HepG2 (cell line): ENCODE results near the gene FOXA1. TPM values are rescaled to one million over a fixed set of nuclear protein-coding genes. Genes with fewer than 3 reads are reported as not detected.

Experiments used
- CEBPG ChIP-seq: IDR thresholded peaks from 2 replicates; pipeline ENCODE4 v1.6.1; 2016
- HOXD1 ChIP-seq: sonication (generic); formaldehyde crosslinking; IDR thresholded peaks from 2 replicates; pipeline ENCODE4 v1.5.0; 2020; ENCODE audit warnings: missing genetic modification reagents
- JDP2 ChIP-seq: sonication (generic); formaldehyde crosslinking; IDR thresholded peaks from 2 replicates; pipeline ENCODE4 v1.8.1; 2022; ENCODE audit warnings: missing genetic modification reagents, borderline replicate concordance
- KDM4B ChIP-seq: sonication (generic); formaldehyde crosslinking; IDR thresholded peaks from 2 replicates; pipeline ENCODE4 v1.4.0; 2020; ENCODE audit warnings: missing genetic modification reagents
- MEIS2 ChIP-seq: sonication (generic); formaldehyde crosslinking; IDR thresholded peaks from 2 replicates; pipeline ENCODE4 v1.9.0; 2021; ENCODE audit warnings: mild to moderate bottlenecking, missing genetic modification reagents
- NR2F6 ChIP-seq, 2 experiments: IDR thresholded peaks; 2 replicates each; pipeline ENCODE4 v1.6.1; 2016; ENCODE audit warnings: antibody characterized with exemption in 1 of 2, mild to moderate bottlenecking in 1 of 2
- PHF21A ChIP-seq: sonication (generic); formaldehyde crosslinking; IDR thresholded peaks from 2 replicates; pipeline ENCODE4 v1.5.0; 2020; ENCODE audit warnings: mild to moderate bottlenecking, missing genetic modification reagents
- PLSCR1 ChIP-seq: sonication (generic); formaldehyde crosslinking; IDR thresholded peaks from 2 replicates; pipeline ENCODE4 v1.5.0; 2020; ENCODE audit warnings: missing genetic modification reagents, mild to moderate bottlenecking, borderline replicate concordance
- RNF2 ChIP-seq: fragments of 450-650 bp; conservative IDR thresholded peaks from 2 replicates; pipeline ENCODE4 v1.6.1; 2016; ENCODE audit warnings: low read depth
- SP1 ChIP-seq, 2 experiments: fragments of 450-650 bp in 1 of 2; sonication (generic) in 1 of 2; formaldehyde crosslinking in 1 of 2; IDR thresholded peaks; 2 replicates each; pipeline versions ENCODE4 v1.4.0 to v1.6.1; 2016 to 2020; ENCODE audit warnings: missing genetic modification reagents in 1 of 2
- TCF7 ChIP-seq: sonication (generic); IDR thresholded peaks from 2 replicates; pipeline ENCODE4 v1.6.1; 2016; ENCODE audit warnings: antibody characterized with exemption, low read depth
- USF2 ChIP-seq, 2 experiments: sonication (generic) in 1 of 2; formaldehyde crosslinking in 1 of 2; IDR thresholded peaks; 2 replicates each; pipeline versions ENCODE4 v1.5.1 to v1.6.1; 2011 to 2020; ENCODE audit warnings: borderline replicate concordance in 1 of 2, low read depth in 1 of 2, low read length in 1 of 2, mild to moderate bottlenecking in 1 of 2, missing genetic modification reagents in 1 of 2, moderate library complexity in 1 of 2
- ZFP36L1 ChIP-seq: sonication (generic); formaldehyde crosslinking; IDR thresholded peaks from 2 replicates; pipeline ENCODE4 v1.8.0; 2022; ENCODE audit warnings: mild to moderate bottlenecking, missing genetic modification reagents, moderate library complexity
- ZGPAT ChIP-seq: IDR thresholded peaks from 2 replicates; pipeline ENCODE4 v1.6.1; 2016; ENCODE audit warnings: mild to moderate bottlenecking
- ZNF20 ChIP-seq: sonication (generic); formaldehyde crosslinking; IDR thresholded peaks from 2 replicates; pipeline ENCODE4 v1.4.0; 2020; ENCODE audit warnings: mild to moderate bottlenecking, moderate library complexity, missing genetic modification reagents
- ZNF275 ChIP-seq: sonication (generic); formaldehyde crosslinking; IDR thresholded peaks from 2 replicates; pipeline ENCODE4 v1.8.0; 2022; ENCODE audit warnings: missing genetic modification reagents, mild to moderate bottlenecking, inconsistent platforms, borderline replicate concordance
- ZNF619 ChIP-seq: sonication (generic); formaldehyde crosslinking; IDR thresholded peaks from 2 replicates; pipeline ENCODE4 v1.4.0; 2020; ENCODE audit warnings: mild to moderate bottlenecking, missing genetic modification reagents
- ZNF839 ChIP-seq: sonication (generic); formaldehyde crosslinking; IDR thresholded peaks from 2 replicates; pipeline ENCODE4 v1.4.0; 2020; ENCODE audit warnings: missing genetic modification reagents, mild to moderate bottlenecking, borderline replicate concordance
- ZNF850 ChIP-seq: sonication (generic); formaldehyde crosslinking; conservative IDR thresholded peaks from 2 replicates; pipeline ENCODE4 v1.9.0; 2021; ENCODE audit warnings: mild to moderate bottlenecking, missing genetic modification reagents
- ZXDC ChIP-seq: sonication (generic); formaldehyde crosslinking; IDR thresholded peaks from 2 replicates; pipeline ENCODE4 v1.5.0; 2020; ENCODE audit warnings: mild to moderate bottlenecking, missing genetic modification reagents
- polyA plus RNA-seq, 8 experiments: library from polyadenylated mRNA; depleted of rRNA in 3 of 8; stranded (reverse) in 7 of 8; unstranded in 1 of 8; fragments of >200 nt; fragmentation: Illumina TruSeq in 4 of 8; extraction: Trizol in 4 of 8; gene quantifications; 2 replicates each; pipeline versions ENCODE4 v1.2.1 to v1.2.3, GENCODE V29; 2011 to 2016; ENCODE audit warnings: low read depth in 4 of 8, missing spikeins in 1 of 8, mixed read lengths in 1 of 8; ENCODE audit not compliant: insufficient read depth in 1 of 8
- total RNA-seq, 5 experiments: library from RNA; depleted of rRNA; stranded (reverse); fragments of >200 nt; fragmentation: Illumina TruSeq; extraction: Trizol; gene quantifications; 2 replicates each; pipeline ENCODE4 v1.2.3, GENCODE V29; 2016; ENCODE audit warnings: low read depth in 1 of 5

Gene FOXA1
- total and polyA plus RNA-seq, 2 of the 13 experiments (the other 11 are each of a cell fraction or from before 2014, with no cell fraction given): 43.4 to 58.6 TPM

GRCh38 chr14:37546621-37547447 is 48.2 kb downstream of the FOXA1 start (continued):
- TF ChIP-seq ZXDC (CRISPR knock-in tag) (no peak), HOXD1 (peak; percentile 98), NR2F6 (IDR thresholded peaks at IDR 0.05) (peak; percentile 94), NR2F6 (CRISPR knock-in tag; IDR thresholded peaks at IDR 0.05) (peak; percentile 88), JDP2 (CRISPR knock-in tag) (peak; percentile 56; the same call in 1 of the 2 replicates), KDM4B (CRISPR knock-in tag) (peak; percentile 97), CEBPG (CRISPR knock-in tag) (peak; percentile 75), TCF7 (peak; percentile 98), ZNF839 (CRISPR knock-in tag) (no peak), ZGPAT (CRISPR knock-in tag) (peak; percentile 100), USF2 (IDR thresholded peaks at IDR 0.05; ENCODE audit: low read depth, low read length) (no peak), USF2 (CRISPR knock-in tag; IDR thresholded peaks at IDR 0.05; ENCODE audit: borderline replicate concordance) (no peak), RNF2 (no peak), ZNF20 (CRISPR knock-in tag) (no peak), PHF21A (CRISPR knock-in tag) (peak; percentile 98; the same call in 1 of the 2 replicates), ZNF275 (CRISPR knock-in tag) (no peak; the same call in 1 of the 2 replicates), ZNF619 (no peak), PLSCR1 (CRISPR knock-in tag) (no peak), SP1 (IDR thresholded peaks at IDR 0.05) (no peak), SP1 (CRISPR knock-in tag; IDR thresholded peaks at IDR 0.05) (no peak; the same call in none of the 2 replicates), MEIS2 (CRISPR knock-in tag) (no peak; the same call in 1 of the 2 replicates), ZFP36L1 (no peak), ZNF850 (CRISPR knock-in tag) (no peak)
